ENCODE measurements around the gene NPR2. TPM values are rescaled to one million over a fixed set of nuclear protein-coding genes. Genes with fewer than 3 reads are reported as not detected.

The NPR2 gene
- polyA plus RNA-seq, 1 donor (not counting 4 experiments of a cell fraction or from before 2014, with no cell fraction given): 5.0 TPM

- H2AFZ ChIP-seq (ENCODE audit: control insufficient read depth, low read length): no peak overlapping the region
- H3K79me2 ChIP-seq (ENCODE audit: control insufficient read depth, insufficient read depth, low read length): no peaks in the 10 kb centered on the region
- H3K4me2 ChIP-seq (ENCODE audit: control insufficient read depth, extremely low read depth, insufficient read depth, low read depth, low read length): no peak overlapping the region
- no peaks in the 10 kb centered on the region for H3K36me3 ChIP-seq (ENCODE audit: control insufficient read depth in 2 of 2, extremely low read depth in 1 of 2, insufficient read depth in 2 of 2, low read length in 2 of 2)
- no peak for DNase-seq (ENCODE audit: low read depth, low spot score)
- no peak overlapping the region for H3K27ac ChIP-seq (ENCODE audit: control insufficient read depth, insufficient read depth, low read length)
- no peak overlapping the region for H3K9ac ChIP-seq (ENCODE audit: control insufficient read depth, extremely low read depth, insufficient read depth, low read length)
- no peaks in the 10 kb centered on the region for H3K9me3 ChIP-seq (ENCODE audit: control insufficient read depth, low read depth, low read length)
- TF ChIP-seq EZH2 (IDR thresholded peaks at IDR 0.05; ENCODE audit: low read length): no peak
- no peak for TF ChIP-seq CTCF (optimal IDR thresholded peaks at IDR 0.05 in 1 of 3, IDR thresholded peaks at IDR 0.05 in 1 of 3, conservative IDR thresholded peaks at IDR 0.05 in 1 of 3; ENCODE audit: extremely low read depth in 1 of 3, insufficient read depth in 2 of 3, low read length in 3 of 3)
- dilution Hi-C loops (cut with MboI; ENCODE audit: extremely low pct_ligation_motif_present, low sequenced_read_pairs): no loop called here
- H3K27me3 ChIP-seq (ENCODE audit: control insufficient read depth, extremely low read depth, insufficient read depth, low read length): no peaks in the 10 kb centered on the region
- H4K20me1 ChIP-seq (ENCODE audit: control insufficient read depth, extremely low read depth, insufficient read depth, low read length): no peaks in the 10 kb centered on the region
- peaks cover 2% of the 10 kb centered on the region for H3K9me1 ChIP-seq (ENCODE audit: control insufficient read depth, extremely low read depth, insufficient read depth, low read length)
- H3K4me1 ChIP-seq (ENCODE audit: control insufficient read depth, extremely low read depth, insufficient read depth, low read length): peaks cover 27% of the 10 kb centered on the region
- no peak for FAIRE-seq
- H3K4me3 ChIP-seq (ENCODE audit: control insufficient read depth in 2 of 3, extremely low read depth in 1 of 3, insufficient read depth in 2 of 3, low read depth in 1 of 3, low read length in 3 of 3): no peak overlapping the region
These were observed 50.2 kb downstream of the NPR2 start for GRCh38 chr9:35841645-35841900.

DNA sequence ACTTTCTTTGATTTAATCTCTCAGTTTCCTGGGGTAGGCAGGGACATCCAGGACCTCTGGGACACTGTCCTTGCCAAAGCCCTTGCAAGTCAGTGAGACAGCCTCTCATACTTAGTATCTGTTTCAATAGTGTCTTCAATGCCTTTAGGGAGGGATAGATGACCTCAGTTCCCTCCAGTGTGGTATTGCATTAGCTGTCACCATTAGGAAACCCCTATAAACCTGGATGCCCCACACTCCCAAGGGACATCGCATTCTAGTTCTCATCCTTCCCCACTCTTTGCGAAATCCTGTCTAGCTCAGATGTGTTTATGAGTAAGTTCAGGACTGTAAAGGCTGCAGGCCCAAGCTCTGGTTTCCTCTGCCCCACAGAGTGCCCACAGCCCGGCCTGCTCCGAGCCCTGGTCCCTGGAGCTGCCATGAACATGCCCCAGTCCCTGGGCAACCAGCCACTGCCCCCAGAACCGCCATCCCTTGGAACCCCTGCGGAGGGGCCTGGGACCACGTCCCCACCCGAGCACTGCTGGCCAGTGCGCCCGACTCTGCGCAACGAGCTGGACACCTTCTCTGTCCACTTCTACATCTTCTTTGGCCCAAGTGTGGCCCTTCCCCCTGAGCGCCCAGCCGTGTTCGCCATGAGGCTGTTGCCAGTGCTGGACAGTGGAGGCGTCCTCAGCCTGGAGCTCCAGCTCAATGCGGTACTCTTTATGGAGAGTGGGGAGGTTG, 50.8 kb downstream of the NPR2 start:
- no peak overlapping the region for H3K9ac ChIP-seq (ENCODE audit: control insufficient read depth, extremely low read depth, insufficient read depth, low read length)
- H3K9me1 ChIP-seq (ENCODE audit: control insufficient read depth, extremely low read depth, insufficient read depth, low read length): peaks cover 2% of the 10 kb centered on the region
- H3K36me3 ChIP-seq (ENCODE audit: control insufficient read depth in 2 of 2, extremely low read depth in 1 of 2, insufficient read depth in 2 of 2, low read length in 2 of 2): no peaks in the 10 kb centered on the region
- no peak overlapping the region for H3K27ac ChIP-seq (ENCODE audit: control insufficient read depth, insufficient read depth, low read length)
- no peak overlapping the region for H2AFZ ChIP-seq (ENCODE audit: control insufficient read depth, low read length)
- dilution Hi-C loops (cut with MboI; ENCODE audit: extremely low pct_ligation_motif_present, low sequenced_read_pairs): no loop called here
- H3K79me2 ChIP-seq (ENCODE audit: control insufficient read depth, insufficient read depth, low read length): no peaks in the 10 kb centered on the region
- no peaks in the 10 kb centered on the region for H3K9me3 ChIP-seq (ENCODE audit: control insufficient read depth, low read depth, low read length)
- peaks cover 30% of the 10 kb centered on the region for H3K4me1 ChIP-seq (ENCODE audit: control insufficient read depth, extremely low read depth, insufficient read depth, low read length)
- H3K4me2 ChIP-seq (ENCODE audit: control insufficient read depth, extremely low read depth, insufficient read depth, low read depth, low read length): no peak overlapping the region
- TF ChIP-seq CTCF (optimal IDR thresholded peaks at IDR 0.05 in 1 of 3, IDR thresholded peaks at IDR 0.05 in 1 of 3, conservative IDR thresholded peaks at IDR 0.05 in 1 of 3; ENCODE audit: extremely low read depth in 1 of 3, insufficient read depth in 2 of 3, low read length in 3 of 3) (no peak), EZH2 (IDR thresholded peaks at IDR 0.05; ENCODE audit: low read length) (no peak)
- FAIRE-seq (no peak), DNase-seq (ENCODE audit: low read depth, low spot score) (no peak)
- no peaks in the 10 kb centered on the region for H4K20me1 ChIP-seq (ENCODE audit: control insufficient read depth, extremely low read depth, insufficient read depth, low read length)
- H3K27me3 ChIP-seq (ENCODE audit: control insufficient read depth, extremely low read depth, insufficient read depth, low read length): no peaks in the 10 kb centered on the region
- no peak overlapping the region for H3K4me3 ChIP-seq (ENCODE audit: control insufficient read depth in 2 of 3, extremely low read depth in 1 of 3, insufficient read depth in 2 of 3, low read depth in 1 of 3, low read length in 3 of 3)

Data from keratinocyte (primary cell).